Aorta (tissue), 5 donors: ENCODE measurements around the gene DCAF12. TPM values are rescaled to one million over a fixed set of nuclear protein-coding genes. Genes with fewer than 3 reads are reported as not detected.

ENCODE experiments used
- ATAC-seq: fragments of 200-7000 bp; cut with Tn5 transposase; one replicate; pipeline ENCODE4 v1.9.1; 2022; ENCODE audit warnings: moderate library complexity; ENCODE audit not compliant: low FRiP score
- DNase-seq, 2 donors: peaks; one replicate each; pipeline ENCODE4 v3.0.0-alpha.2; 2020
- H3K27ac ChIP-seq, 2 donors: one replicate each; pipeline ENCODE4 v1.5.1; 2013; ENCODE audit warnings: low read length in 2 of 2, mild to moderate bottlenecking in 2 of 2, moderate library complexity in 2 of 2, control low read depth in 1 of 2, inconsistent platforms in 1 of 2, low read depth in 1 of 2
- H3K27me3 ChIP-seq, 2 donors: one replicate each; pipeline ENCODE4 v1.6.1; 2013; ENCODE audit warnings: control low read depth in 1 of 2, low read length in 1 of 2, mild to moderate bottlenecking in 1 of 2, moderate library complexity in 1 of 2; ENCODE audit not compliant: insufficient read depth in 2 of 2, control insufficient read depth in 1 of 2
- H3K36me3 ChIP-seq, 2 donors: one replicate each; pipeline ENCODE4 v1.6.1; 2013; ENCODE audit warnings: control low read depth in 1 of 2, low read length in 1 of 2, mild to moderate bottlenecking in 1 of 2; ENCODE audit not compliant: insufficient read depth in 2 of 2, control insufficient read depth in 1 of 2
- H3K4me1 ChIP-seq, 2 donors: one replicate each; pipeline ENCODE4 v1.6.1; 2013; ENCODE audit warnings: low read length in 2 of 2, control low read depth in 1 of 2, mild to moderate bottlenecking in 1 of 2, moderate library complexity in 1 of 2; ENCODE audit not compliant: insufficient read depth in 2 of 2, control insufficient read depth in 1 of 2
- H3K4me3 ChIP-seq, 2 donors: one replicate each; pipeline ENCODE4 v1.5.1; 2013; ENCODE audit warnings: low read length in 2 of 2, control low read depth in 1 of 2, mild to moderate bottlenecking in 1 of 2
- H3K9me3 ChIP-seq: one replicate; pipeline ENCODE4 v1.6.1; 2013; ENCODE audit warnings: mild to moderate bottlenecking, low read length; ENCODE audit not compliant: control insufficient read depth
- WGBS, 2 donors: extraction: QIAGEN DNeasy Blood & Tissue Kit; methylation state at CpG; one replicate each; pipeline ENCODE4 v1.1.7; 2013; 5-methylcytosine and 5-hydroxymethylcytosine counted together
- intact Hi-C, 2 donors: fragments of 100-400 bp; cut with DNase I; formaldehyde crosslinking; loops; one replicate each; pipeline versions ENCODE4 v1.14.2 to v1.15.0; 2022
- polyA plus RNA-seq, 2 donors: library from polyadenylated mRNA; stranded (reverse); fragments of 200-250 nt; gene quantifications; one replicate each; pipeline ENCODE4 v1.2.3, GENCODE V29; 2013
- total RNA-seq, 2 donors: library from RNA; stranded (reverse); fragmentation: NEBNext Ultra II Directional; extraction: Animal tissue kit (Norgen Biotek cat#: 25700); gene quantifications; one replicate each; pipeline ENCODE4 v1.2.1, GENCODE V29; 2021
- donor health status: healthy with polysubstance abuse.
- donor health status: Bipolar disorder and iron deficiency.
- donor health status: DM: no; HTN: no; CAD: no.
- donor health status: DM: no; HTN: no; CAD: no.
- donor health status: DM: yes; HTN: yes; CAD: no.

Gene DCAF12
- total and polyA plus RNA-seq, 4 donors = 10.2 to 35.2 (median 17.6) TPM

- no peaks in the 10 kb centered on the region for H3K27me3 ChIP-seq
- intact Hi-C loops = loop anchor here in 1 of 2 donors (10.0 kb wide), 1 partner anchor 205 kb away; the partner anchor contains the start of genes KIF24 and NUDT2
- ATAC-seq = no peak
- no peaks in the 10 kb centered on the region for H3K36me3 ChIP-seq
- H3K4me3 ChIP-seq = no peak overlapping the region
- no peak for DNase-seq
- H3K9me3 ChIP-seq = no peaks in the 10 kb centered on the region
- WGBS, 2 donors = 88 to 92% methylated on average over 3 of the region's 3 CpGs
- H3K27ac ChIP-seq = no peak overlapping the region
- no peaks in the 10 kb centered on the region for H3K4me1 ChIP-seq
Observed at GRCh38 chr9:34119713-34120112, 6.8 kb downstream of the DCAF12 start.

GRCh38 chr9:34114436-34114835, 12.1 kb downstream of the DCAF12 start:
- WGBS, 2 donors = 82 to 87% methylated on average over 4 of the region's 4 CpGs
- no peaks in the 10 kb centered on the region for H3K27me3 ChIP-seq
- no peaks in the 10 kb centered on the region for H3K4me1 ChIP-seq
- no peaks in the 10 kb centered on the region for H3K9me3 ChIP-seq
- no peak overlapping the region for H3K27ac ChIP-seq
- intact Hi-C loops = no loop called here
- DNase-seq (no peak), ATAC-seq (no peak)
- no peak overlapping the region for H3K4me3 ChIP-seq
- H3K36me3 ChIP-seq = peaks cover 0 to 2% of the 10 kb centered on the region in 2 donors

GRCh38 chr9:34106110-34106509, 20.4 kb downstream of the DCAF12 start:
- H3K36me3 ChIP-seq = peaks cover 4 to 13% of the 10 kb centered on the region in 2 donors
- DNase-seq (no peak), ATAC-seq (no peak)
- intact Hi-C loops = no loop called here
- no peak overlapping the region for H3K4me3 ChIP-seq
- H3K4me1 ChIP-seq = no peaks in the 10 kb centered on the region
- no peak overlapping the region for H3K27ac ChIP-seq
- WGBS, 2 donors = 97% methylated on average over 5 of the region's 5 CpGs
- no peaks in the 10 kb centered on the region for H3K9me3 ChIP-seq
- no peaks in the 10 kb centered on the region for H3K27me3 ChIP-seq

GRCh38 chr9:34102796-34103195, 23.7 kb downstream of the DCAF12 start:
- Histone ChIP-seq H3K4me1 (no peaks in the 10 kb centered on the region), H3K27ac (no peak overlapping the region), H3K36me3 (peaks cover 4 to 13% of the 10 kb centered on the region in 2 donors), H3K4me3 (no peak overlapping the region), H3K27me3 (no peaks in the 10 kb centered on the region), H3K9me3 (no peaks in the 10 kb centered on the region)
- DNase-seq (no peak), ATAC-seq (no peak)
- intact Hi-C loops = no loop called here
- WGBS, 2 donors = 86 to 94% methylated on average over 11 of the region's 11 CpGs

GRCh38 chr9:34098307-34098706, 28.2 kb downstream of the DCAF12 start:
- Histone ChIP-seq H3K4me1 (no peaks in the 10 kb centered on the region), H3K36me3 (peaks cover 0 to 2% of the 10 kb centered on the region in 2 donors), H3K9me3 (no peaks in the 10 kb centered on the region), H3K4me3 (no peak overlapping the region), H3K27ac (no peak overlapping the region), H3K27me3 (no peaks in the 10 kb centered on the region)
- no peak for ATAC-seq
- no peak for DNase-seq
- 85 to 87% methylated on average over 5 of the region's 5 CpGs for WGBS, 2 donors
- intact Hi-C loops = no loop called here

- ATAC-seq = no peak
- no peak for DNase-seq
- Histone ChIP-seq H3K27ac (no peak overlapping the region), H3K36me3 (peaks cover 0 to 5% of the 10 kb centered on the region in 2 donors), H3K9me3 (no peaks in the 10 kb centered on the region), H3K4me3 (no peak overlapping the region), H3K27me3 (no peaks in the 10 kb centered on the region), H3K4me1 (no peaks in the 10 kb centered on the region)
- WGBS, 2 donors = 96 to 100% methylated on average over 1 of the region's 1 CpG
- intact Hi-C loops = no loop called here
Observed at GRCh38 chr9:34097865-34098264, 28.6 kb downstream of the DCAF12 start.

GRCh38 chr9:34096751-34097150, 29.7 kb downstream of the DCAF12 start:
- peaks cover 0 to 5% of the 10 kb centered on the region in 2 donors for H3K36me3 ChIP-seq
- ATAC-seq = no peak

GRCh38 chr9:34093578-34093977, 32.9 kb downstream of the DCAF12 start:
- no peaks in the 10 kb centered on the region for H3K4me1 ChIP-seq
- WGBS, 2 donors = 91 to 93% methylated on average over 5 of the region's 5 CpGs
- ATAC-seq (no peak), DNase-seq (no peak)
- intact Hi-C loops = no loop called here
- H3K27ac ChIP-seq = no peak overlapping the region
- no peak overlapping the region for H3K4me3 ChIP-seq
- peaks cover 0 to 9% of the 10 kb centered on the region in 2 donors for H3K36me3 ChIP-seq
- no peaks in the 10 kb centered on the region for H3K27me3 ChIP-seq
- H3K9me3 ChIP-seq = no peaks in the 10 kb centered on the region

More at GRCh38 chr9:34096751-34097150, 29.7 kb downstream of the DCAF12 start:
- Histone ChIP-seq H3K27ac (no peak overlapping the region), H3K4me1 (no peaks in the 10 kb centered on the region), H3K9me3 (no peaks in the 10 kb centered on the region), H3K27me3 (no peaks in the 10 kb centered on the region), H3K4me3 (no peak overlapping the region)
- intact Hi-C loops = no loop called here
- WGBS, 2 donors = 64 to 67% methylated on average over 4 of the region's 4 CpGs
- DNase-seq = no peak

GRCh38 chr9:34089311-34089710, 37.2 kb downstream of the DCAF12 start:
- H3K4me3 ChIP-seq = no peak overlapping the region
- DNase-seq (no peak), ATAC-seq (no peak)
- H3K27me3 ChIP-seq = no peaks in the 10 kb centered on the region
- H3K9me3 ChIP-seq = no peaks in the 10 kb centered on the region
- peaks cover 3 to 5% of the 10 kb centered on the region in 2 donors for H3K4me1 ChIP-seq
- 88 to 90% methylated on average over 7 of the region's 7 CpGs for WGBS, 2 donors
- peaks cover 4 to 11% of the 10 kb centered on the region in 2 donors for H3K36me3 ChIP-seq
- intact Hi-C loops = loop anchor here in 1 of 2 donors (10.0 kb wide), 1 partner anchor 65 kb away; no protein-coding TSS in a partner anchor
- no peak overlapping the region for H3K27ac ChIP-seq
